Smooth muscle cell (in vitro differentiated cells): ENCODE data around the gene DUSP8. TPM values are rescaled to one million over a fixed set of nuclear protein-coding genes. Genes with fewer than 3 reads are reported as not detected.

Experiments used
- DNase-seq: peaks from one replicate; lab custom pipeline; 2025; ENCODE audit not compliant: unreplicated experiment; lab: John Stamatoyannopoulos, UW
- H2AFZ ChIP-seq: fragments of 200-600 bp; sonication (generic); 2 replicates; pipeline ENCODE4 v1.6.0; 2016; ENCODE audit warnings: antibody characterized with exemption, low read depth, mild to moderate bottlenecking
- H3F3A ChIP-seq: fragments of 200-600 bp; sonication (generic); 2 replicates; pipeline ENCODE4 v1.6.0; 2017; ENCODE audit warnings: antibody characterized with exemption, low read depth
- H3K27ac ChIP-seq: fragments of 200-600 bp; sonication (generic); 2 replicates; pipeline ENCODE4 v1.5.1; 2016; ENCODE audit warnings: low read depth, mild to moderate bottlenecking
- H3K27me3 ChIP-seq: fragments of 200-600 bp; sonication (generic); 2 replicates; pipeline ENCODE4 v1.6.1; 2016; ENCODE audit warnings: low read depth, mild to moderate bottlenecking
- H3K36me3 ChIP-seq: fragments of 200-600 bp; sonication (generic); 2 replicates; pipeline ENCODE4 v1.5.1; 2016; ENCODE audit warnings: low read depth
- H3K4me1 ChIP-seq: fragments of 200-600 bp; sonication (generic); 2 replicates; pipeline ENCODE4 v1.5.1; 2016; ENCODE audit warnings: low read depth
- H3K4me2 ChIP-seq: fragments of 200-600 bp; sonication (generic); 2 replicates; pipeline ENCODE4 v1.6.0; 2016; ENCODE audit warnings: mild to moderate bottlenecking
- H3K4me3 ChIP-seq: fragments of 200-600 bp; sonication (generic); 2 replicates; pipeline ENCODE4 v1.5.1; 2016; ENCODE audit warnings: mild to moderate bottlenecking
- H3K79me2 ChIP-seq: fragments of 200-600 bp; sonication (generic); 2 replicates; pipeline ENCODE4 v1.6.0; 2016; ENCODE audit warnings: low read depth, mild to moderate bottlenecking
- H3K9ac ChIP-seq: fragments of 200-600 bp; sonication (generic); 2 replicates; pipeline ENCODE4 v1.6.0; 2016; ENCODE audit warnings: low read depth
- H3K9me3 ChIP-seq: fragments of 200-600 bp; sonication (generic); replicated peaks from 2 replicates; pipeline ENCODE4 v1.5.1; 2016; ENCODE audit warnings: low read depth
- H4K20me1 ChIP-seq: fragments of 200-600 bp; sonication (generic); 2 replicates; pipeline ENCODE4 v1.6.0; 2016; ENCODE audit warnings: low read depth
- WGBS: methylation state at CpG from one replicate; pipeline ENCODE4 v1.1.7; 2016; ENCODE audit warnings: low lambda C conversion rate; 5-methylcytosine and 5-hydroxymethylcytosine counted together
- polyA plus RNA-seq: library from polyadenylated mRNA; unstranded; fragments of >200 nt; fragmentation: Nextera tagmentation; extraction: Ambion mirVana; gene quantifications from 2 replicates; pipeline ENCODE4 v1.2.1, GENCODE V29; 2016
- total RNA-seq: library from RNA; depleted of rRNA; stranded (reverse); fragments of >200 nt; gene quantifications from 2 replicates; pipeline ENCODE4 v1.2.3, GENCODE V29; 2014
- TF ChIP-seq, protein P1 (sequence below): fragments of 200-600 bp; sonication (generic); IDR thresholded peaks from 2 replicates; pipeline ENCODE4 v1.5.1; 2017; ENCODE audit warnings: borderline replicate concordance, mild to moderate bottlenecking, antibody characterized with exemption; ENCODE audit not compliant: insufficient read depth, poor library complexity, severe bottlenecking

Gene DUSP8
- total and polyA plus RNA-seq, 2 experiments from 2014 or later, result 5.0 to 6.3 TPM

DNA sequence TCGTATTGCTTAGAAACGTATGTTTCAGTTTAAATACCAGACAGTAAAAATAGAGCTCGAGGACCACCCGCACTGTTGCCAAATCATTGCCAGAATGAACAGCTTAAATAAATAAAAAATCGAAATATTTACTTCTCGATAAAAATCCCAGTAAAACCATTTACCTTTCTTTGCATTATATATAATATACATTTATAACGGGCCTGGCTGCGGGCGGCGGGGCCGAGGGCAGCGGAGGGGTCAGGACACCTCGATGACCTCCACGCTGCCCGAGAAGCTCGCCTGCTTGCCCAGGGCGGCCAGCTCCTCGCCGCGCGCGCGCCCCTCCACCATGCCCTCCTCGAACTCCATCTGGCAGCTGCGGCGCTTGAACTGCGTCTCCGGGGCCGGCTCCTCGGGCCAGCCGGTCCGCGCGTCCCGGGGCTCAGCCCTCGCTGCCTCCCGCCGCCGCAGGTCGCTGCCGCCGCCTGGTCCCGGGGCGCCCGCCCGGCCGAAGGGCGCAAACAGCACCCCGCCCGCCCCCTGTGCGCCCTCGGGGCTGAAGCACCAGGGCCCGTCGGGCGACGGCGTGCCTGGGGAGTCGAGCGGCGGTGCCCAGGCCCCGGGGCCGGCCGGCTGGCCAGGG, 15.7 kb downstream of the DUSP8 start:
- H3F3A ChIP-seq, result no peaks in the 10 kb centered on the region
- H3K4me2 ChIP-seq, result no peak overlapping the region
- no peaks in the 10 kb centered on the region for H3K9me3 ChIP-seq
- peaks cover 47% of the 10 kb centered on the region for H4K20me1 ChIP-seq
- H3K27ac ChIP-seq, result no peak overlapping the region
- H3K4me3 ChIP-seq, result no peak overlapping the region
- DNase-seq, result no peak
- TF ChIP-seq, protein P1, sequence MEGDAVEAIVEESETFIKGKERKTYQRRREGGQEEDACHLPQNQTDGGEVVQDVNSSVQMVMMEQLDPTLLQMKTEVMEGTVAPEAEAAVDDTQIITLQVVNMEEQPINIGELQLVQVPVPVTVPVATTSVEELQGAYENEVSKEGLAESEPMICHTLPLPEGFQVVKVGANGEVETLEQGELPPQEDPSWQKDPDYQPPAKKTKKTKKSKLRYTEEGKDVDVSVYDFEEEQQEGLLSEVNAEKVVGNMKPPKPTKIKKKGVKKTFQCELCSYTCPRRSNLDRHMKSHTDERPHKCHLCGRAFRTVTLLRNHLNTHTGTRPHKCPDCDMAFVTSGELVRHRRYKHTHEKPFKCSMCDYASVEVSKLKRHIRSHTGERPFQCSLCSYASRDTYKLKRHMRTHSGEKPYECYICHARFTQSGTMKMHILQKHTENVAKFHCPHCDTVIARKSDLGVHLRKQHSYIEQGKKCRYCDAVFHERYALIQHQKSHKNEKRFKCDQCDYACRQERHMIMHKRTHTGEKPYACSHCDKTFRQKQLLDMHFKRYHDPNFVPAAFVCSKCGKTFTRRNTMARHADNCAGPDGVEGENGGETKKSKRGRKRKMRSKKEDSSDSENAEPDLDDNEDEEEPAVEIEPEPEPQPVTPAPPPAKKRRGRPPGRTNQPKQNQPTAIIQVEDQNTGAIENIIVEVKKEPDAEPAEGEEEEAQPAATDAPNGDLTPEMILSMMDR, result no peak
- H3K79me2 ChIP-seq, result no peaks in the 10 kb centered on the region
- H3K36me3 ChIP-seq, result no peaks in the 10 kb centered on the region
- H3K4me1 ChIP-seq, result peaks cover 11% of the 10 kb centered on the region
- H2AFZ ChIP-seq, result no peak overlapping the region
- WGBS, result 69% methylated on average over 57 of the region's 63 CpGs
- no peak overlapping the region for H3K9ac ChIP-seq
- peaks cover 3% of the 10 kb centered on the region for H3K27me3 ChIP-seq

DNA sequence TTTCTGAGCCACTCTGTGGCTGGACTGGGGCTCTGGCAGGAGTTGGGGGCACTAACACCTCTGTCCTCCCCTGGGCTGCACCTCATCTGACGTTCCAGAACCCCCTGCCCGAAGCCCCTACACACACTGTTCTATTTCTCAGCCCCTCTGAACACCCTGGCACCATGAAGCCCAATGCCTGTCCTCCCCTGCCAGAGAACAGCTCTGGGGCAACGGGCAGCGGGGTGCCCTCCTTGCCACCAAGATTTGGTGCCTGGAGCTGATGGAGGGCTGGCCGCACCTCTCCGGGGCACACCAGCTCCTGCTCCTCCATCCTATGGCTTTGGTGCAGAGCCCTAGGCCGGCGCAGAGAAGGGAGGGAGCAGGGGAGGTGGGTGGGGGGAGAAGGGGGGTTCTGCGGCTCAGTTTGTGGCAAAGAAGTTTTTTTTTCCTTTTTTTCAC, 16.3 kb downstream of the DUSP8 start:
- Histone ChIP-seq H3K9me3 (no peaks in the 10 kb centered on the region), H3K36me3 (no peaks in the 10 kb centered on the region), H3K27me3 (peaks cover 3% of the 10 kb centered on the region), H4K20me1 (peaks cover 40% of the 10 kb centered on the region), H3K4me2 (no peak overlapping the region), H2AFZ (no peak overlapping the region), H3K4me1 (peaks cover 11% of the 10 kb centered on the region), H3K79me2 (no peaks in the 10 kb centered on the region), H3K27ac (no peak overlapping the region), H3F3A (no peaks in the 10 kb centered on the region), H3K9ac (no peak overlapping the region), H3K4me3 (no peak overlapping the region)
- TF ChIP-seq, protein P1, result no peak
- DNase-seq, result no peak
- 88% methylated on average over 9 of the region's 9 CpGs for WGBS

DNA sequence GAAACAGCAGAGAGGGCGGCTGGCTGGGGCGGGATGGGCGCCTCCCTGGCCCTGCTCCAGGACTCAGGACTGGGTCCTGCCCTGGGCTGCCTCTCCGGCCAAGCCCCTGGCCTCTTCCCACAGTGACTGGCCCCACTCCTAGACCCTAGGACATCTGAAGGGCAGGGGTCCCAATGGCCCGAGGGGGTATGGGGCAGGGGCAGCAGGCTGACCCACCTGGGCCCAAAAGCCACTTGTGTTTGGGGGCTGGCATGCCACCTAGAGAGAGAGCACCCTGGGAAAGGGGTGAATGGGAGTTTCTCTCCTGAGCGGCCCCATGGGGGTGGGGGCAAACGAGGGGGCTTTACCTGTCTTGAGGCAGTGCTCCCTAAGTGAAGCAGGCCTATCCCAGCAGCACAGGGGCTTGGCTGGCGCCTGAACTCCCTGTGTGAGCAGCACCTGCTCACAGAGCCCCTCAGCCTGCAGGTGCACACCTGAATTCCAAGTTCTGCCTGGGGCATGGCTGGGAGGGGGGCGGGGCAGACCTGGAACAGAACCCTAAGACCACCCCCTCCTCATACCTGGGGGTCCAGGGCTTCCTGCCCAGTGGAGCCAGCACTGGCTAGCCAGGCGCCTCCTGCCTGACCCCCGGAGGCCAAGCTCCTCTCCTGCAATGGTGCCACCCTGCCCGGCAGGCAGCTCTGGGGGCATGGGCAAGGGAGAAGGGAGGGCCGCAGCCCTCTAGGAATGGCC, 16.9 kb downstream of the DUSP8 start:
- 84% methylated on average over 13 of the region's 13 CpGs for WGBS
- TF ChIP-seq, protein P1, result no peak
- Histone ChIP-seq H3K9ac (no peak overlapping the region), H3K36me3 (no peaks in the 10 kb centered on the region), H3F3A (no peaks in the 10 kb centered on the region), H3K4me1 (peaks cover 11% of the 10 kb centered on the region), H3K4me2 (no peak overlapping the region), H3K9me3 (no peaks in the 10 kb centered on the region), H3K27ac (no peak overlapping the region), H4K20me1 (peaks cover 35% of the 10 kb centered on the region), H3K4me3 (no peak overlapping the region), H2AFZ (no peak overlapping the region), H3K27me3 (peaks cover 3% of the 10 kb centered on the region), H3K79me2 (no peaks in the 10 kb centered on the region)
- DNase-seq, result no peak
